IMR-90 (cell line): ENCODE measurements around the gene PCDHGA2. TPM values are rescaled to one million over a fixed set of nuclear protein-coding genes. Genes with fewer than 3 reads are reported as not detected.

ENCODE experiments used
- ATAC-seq: fragments of 200-7000 bp; cut with Tn5 transposase; 2 replicates; pipeline ENCODE4 v1.9.1; 2020; ENCODE audit warnings: low read depth, mild to moderate bottlenecking, moderate library complexity
- BruUV-seq: library from RNA; stranded (reverse); fragments of 400-500 nt; replicated peaks from 2 replicates; lab custom pipeline; 2021; lab: Mats Ljungman, UMichigan
- CTCF ChIA-PET: fragments of 300-600 bp; formaldehyde crosslinking; extraction: SDS; loops from one replicate; lab custom pipeline; 2021; ENCODE audit warnings: antibody characterized with exemption; lab: Yijun Ruan, JAX
- POLR2A ChIA-PET: fragments of 300-600 bp; sonication (Branson Sonifier 250); formaldehyde crosslinking; loops from one replicate; lab custom pipeline; 2022; ENCODE audit warnings: antibody characterized with exemption; ENCODE audit not compliant: unreplicated experiment; lab: Charles Lee
- DNase-seq: peaks from one replicate; pipeline ENCODE4 v3.0.0; 2013
- H2AFZ ChIP-seq: replicated peaks from 2 replicates; pipeline ENCODE3; 2013; ENCODE audit warnings: low read length, mild to moderate bottlenecking; ENCODE audit not compliant: poor library complexity
- H2AK5ac ChIP-seq: 2 replicates; pipeline ENCODE4 v1.6.1; 2013; ENCODE audit warnings: low read depth, low read length, inconsistent platforms
- H2AK9ac ChIP-seq: replicated peaks from 2 replicates; pipeline ENCODE3; 2013; ENCODE audit warnings: mild to moderate bottlenecking, low read depth, low read length, moderate library complexity; ENCODE audit not compliant: poor library complexity
- H2BK120ac ChIP-seq: 2 replicates; pipeline ENCODE4 v1.6.1; 2013; ENCODE audit warnings: low read depth, low read length, inconsistent platforms
- H2BK15ac ChIP-seq: 3 replicates; pipeline ENCODE4 v1.6.1; 2013; ENCODE audit warnings: low read depth, low read length, inconsistent platforms
- H2BK20ac ChIP-seq: 2 replicates; pipeline ENCODE4 v1.6.1; 2013; ENCODE audit warnings: low read depth, mild to moderate bottlenecking, inconsistent platforms, low read length, moderate library complexity
- H2BK5ac ChIP-seq: 2 replicates; pipeline ENCODE4 v1.6.1; 2013; ENCODE audit warnings: mild to moderate bottlenecking, low read depth, low read length, inconsistent platforms; ENCODE audit not compliant: poor library complexity, severe bottlenecking
- H3K14ac ChIP-seq: replicated peaks from 2 replicates; pipeline ENCODE4 v1.6.1; 2013; ENCODE audit warnings: low read depth, low read length, inconsistent platforms
- H3K18ac ChIP-seq: 2 replicates; pipeline ENCODE4 v1.6.1; 2013; ENCODE audit warnings: low read depth, low read length, control low read depth
- H3K23ac ChIP-seq: 2 replicates; pipeline ENCODE4 v1.6.1; 2013; ENCODE audit warnings: low read depth, low read length, inconsistent platforms
- H3K27ac ChIP-seq: 2 replicates; pipeline ENCODE4 v1.5.1; 2013; ENCODE audit warnings: mild to moderate bottlenecking, control low read depth, low read length; ENCODE audit not compliant: insufficient read depth
- H3K27me3 ChIP-seq: 2 replicates; pipeline ENCODE4 v1.6.1; 2013; ENCODE audit warnings: low read length; ENCODE audit not compliant: control insufficient read depth, insufficient read depth
- H3K36me3 ChIP-seq: 2 replicates; pipeline ENCODE4 v1.6.1; 2013; ENCODE audit warnings: low read length, mixed read lengths; ENCODE audit not compliant: control insufficient read depth, insufficient read depth
- H3K4ac ChIP-seq: 2 replicates; pipeline ENCODE4 v1.6.1; 2013; ENCODE audit warnings: low read depth, low read length, inconsistent platforms
- H3K4me1 ChIP-seq: 2 replicates; pipeline ENCODE4 v1.6.1; 2013; ENCODE audit warnings: low read length, mixed read lengths; ENCODE audit not compliant: control insufficient read depth, insufficient read depth
- H3K4me2 ChIP-seq: 2 replicates; pipeline ENCODE4 v1.6.1; 2013; ENCODE audit warnings: low read depth, mild to moderate bottlenecking, control low read depth, low read length, moderate library complexity
- H3K4me3 ChIP-seq: 2 replicates; pipeline ENCODE4 v1.5.1; 2013; ENCODE audit warnings: low read depth, mild to moderate bottlenecking, control low read depth, low read length, moderate library complexity; ENCODE audit not compliant: insufficient read depth
- H3K56ac ChIP-seq: 2 replicates; pipeline ENCODE4 v1.6.1; 2013; ENCODE audit warnings: low read length, inconsistent platforms; ENCODE audit not compliant: insufficient read depth; ENCODE audit errors: extremely low read depth
- H3K79me1 ChIP-seq, 2 experiments: 2 replicates each; pipeline ENCODE4 v1.6.1; 2013; ENCODE audit warnings: low read length in 2 of 2, inconsistent platforms in 1 of 2, low read depth in 1 of 2
- H3K9ac ChIP-seq: 2 replicates; pipeline ENCODE4 v1.6.1; 2013; ENCODE audit warnings: low read depth, low read length, control low read depth
- H3K9me1 ChIP-seq: 2 replicates; pipeline ENCODE4 v1.6.1; 2013; ENCODE audit warnings: low read length, inconsistent platforms; ENCODE audit not compliant: insufficient read depth
- H3K9me3 ChIP-seq: 2 replicates; pipeline ENCODE4 v1.6.1; 2013; ENCODE audit warnings: low read length; ENCODE audit not compliant: control insufficient read depth, insufficient read depth
- H4K20me1 ChIP-seq: 2 replicates; pipeline ENCODE4 v1.6.1; 2013; ENCODE audit warnings: low read length, inconsistent platforms; ENCODE audit not compliant: insufficient read depth
- H4K5ac ChIP-seq: 2 replicates; pipeline ENCODE4 v1.6.1; 2013; ENCODE audit warnings: mild to moderate bottlenecking, low read depth, low read length, control low read depth
- H4K8ac ChIP-seq, 2 experiments: 2 replicates each; pipeline ENCODE4 v1.6.1; 2013; ENCODE audit warnings: low read depth in 2 of 2, low read length in 2 of 2, control low read depth in 1 of 2, inconsistent platforms in 1 of 2
- H4K91ac ChIP-seq: 2 replicates; pipeline ENCODE4 v1.6.1; 2013; ENCODE audit warnings: low read depth, low read length, inconsistent platforms; ENCODE audit not compliant: insufficient read depth
- BHLHE40 ChIP-seq: fragments of 150-350 bp; IDR thresholded peaks from 2 replicates; pipeline ENCODE4 v1.6.1; 2016; ENCODE audit warnings: mild to moderate bottlenecking, low read depth, low read length
- CEBPB ChIP-seq: IDR thresholded peaks from 2 replicates; pipeline ENCODE4 v1.6.1; 2012; ENCODE audit warnings: low read depth, low read length, improper control_type of control experiment
- MAFK ChIP-seq: IDR thresholded peaks from 2 replicates; pipeline ENCODE4 v1.6.1; 2012; ENCODE audit warnings: low read depth, low read length, improper control_type of control experiment
- MAZ ChIP-seq: IDR thresholded peaks from 2 replicates; pipeline ENCODE4 v1.6.1; 2012; ENCODE audit warnings: low read depth, mild to moderate bottlenecking, low read length, improper control_type of control experiment, moderate library complexity, borderline replicate concordance
- MXI1 ChIP-seq: IDR thresholded peaks from 2 replicates; pipeline ENCODE4 v1.6.1; 2012; ENCODE audit warnings: low read depth, mild to moderate bottlenecking, low read length, moderate library complexity, borderline replicate concordance
- NFE2L2 ChIP-seq: fragments of 150-350 bp; IDR thresholded peaks from 2 replicates; pipeline ENCODE4 v1.6.1; 2016; ENCODE audit warnings: low read depth, mild to moderate bottlenecking, low read length
- POLR2A ChIP-seq: IDR thresholded peaks from 2 replicates; pipeline ENCODE4 v1.6.1; 2012; ENCODE audit warnings: mild to moderate bottlenecking, low read depth, low read length
- RAD21 ChIP-seq: IDR thresholded peaks from 2 replicates; pipeline ENCODE4 v1.6.1; 2012; ENCODE audit warnings: low read length, improper control_type of control experiment
- RFX5 ChIP-seq: IDR thresholded peaks from 2 replicates; pipeline ENCODE4 v1.8.0; 2012; ENCODE audit warnings: low read depth, mild to moderate bottlenecking, low read length, moderate library complexity
- WGBS, 2 experiments: methylation state at CpG; one replicate each; pipeline versions ENCODE4 v1.1.5 to v1.1.7; 2013; ENCODE audit warnings: missing lambda C conversion rate in 2 of 2; ENCODE audit not compliant: insufficient read length in 1 of 2; ENCODE audit errors: extremely low coverage in 2 of 2; 5-methylcytosine and 5-hydroxymethylcytosine counted together
- dilution Hi-C: fragments of 300-500 bp; cut with HindIII; formaldehyde crosslinking; loops from one replicate; pipeline ENCODE4 v1.14.3; 2018; ENCODE audit warnings: low sequenced_read_pairs; ENCODE audit not compliant: unreplicated experiment
- in situ Hi-C: fragments of 300-500 bp; cut with MboI; formaldehyde crosslinking; loops from 3 replicates; pipeline ENCODE4 v1.14.3; 2019; ENCODE audit warnings: low sequenced_read_pairs, inconsistent platforms, mixed read lengths
- intact Hi-C: fragments of 100-400 bp; cut with micrococcal nuclease; formaldehyde crosslinking; loops from 2 replicates; pipeline ENCODE4 v1.10.0; 2022
- polyA plus RNA-seq, 3 experiments: library from polyadenylated mRNA; depleted of rRNA; stranded (reverse); fragments of >200 nt; gene quantifications; 2 replicates each; pipeline ENCODE4 v1.2.3, GENCODE V29; 2012; ENCODE audit warnings: low replicate concordance in 1 of 3
- total RNA-seq: library from RNA; depleted of rRNA; stranded (reverse); fragments of >200 nt; gene quantifications from 2 replicates; pipeline ENCODE4 v1.2.3, GENCODE V29; 2012
- TF ChIP-seq, protein P1 (sequence below): fragments of 150-350 bp; IDR thresholded peaks from 2 replicates; pipeline ENCODE4 v1.6.1; 2017; ENCODE audit warnings: mild to moderate bottlenecking, antibody characterized with exemption, low read length, low read depth
- TF ChIP-seq, protein P2 (sequence below): conservative IDR thresholded peaks from 2 replicates; pipeline ENCODE4 v1.5.1; 2012; ENCODE audit warnings: mild to moderate bottlenecking, low read depth, low read length, improper control_type of control experiment
- TF ChIP-seq, protein P3 (sequence below): fragments of 150-350 bp; IDR thresholded peaks from 2 replicates; pipeline ENCODE4 v1.6.1; 2016; ENCODE audit warnings: low read depth, mild to moderate bottlenecking, low read length, moderate library complexity, borderline replicate concordance

The PCDHGA2 gene
- total and polyA plus RNA-seq, 2 of the 4 experiments (the other 2 are of a cell fraction): 3.4 to 3.6 TPM

GRCh38 chr5:141303756-141304155 lies 34.8 kb upstream of the PCDHGA2 start, which contains the start of gene SLC25A2:
SLC25A2 (minus strand) TSS chr5:141304049; CDS start chr5:141303865, 184 bp downstream.
- no peak within 1 kb of the TSS for H2AK9ac ChIP-seq
- no peak within 1 kb of the TSS for H3K4me3 ChIP-seq
- no peak within 1 kb of the TSS for H2BK5ac ChIP-seq
- no TSS peak for BruUV-seq
- H2BK15ac ChIP-seq: no peak within 1 kb of the TSS
- DNase-seq (no peak), ATAC-seq (no peak)
- in situ Hi-C loops: no loop called here
- H3K9me3 ChIP-seq: peaks cover 46% of the 10 kb centered on the region
- no peak within 1 kb of the TSS for H2AFZ ChIP-seq
- H3K79me1 ChIP-seq: no peaks in the 10 kb centered on the region; a peak in 1 of 4 replicates
- no peak within 1 kb of the TSS for H3K4ac ChIP-seq
- no peak within 1 kb of the TSS for H3K4me2 ChIP-seq
- H3K9me1 ChIP-seq: no peaks in the 10 kb centered on the region
- no peak within 1 kb of the TSS for H4K8ac ChIP-seq
- intact Hi-C loops: no loop called here
- no peak within 1 kb of the TSS for H2BK20ac ChIP-seq
- no peaks in the 10 kb centered on the region for H3K4me1 ChIP-seq
- no peak within 1 kb of the TSS for H3K56ac ChIP-seq
- no peaks in the 10 kb centered on the region for H4K20me1 ChIP-seq
- H3K27me3 ChIP-seq: no peaks in the 10 kb centered on the region
- POLR2A ChIA-PET: no interaction called here
- H4K91ac ChIP-seq: no peak within 1 kb of the TSS
- 25% methylated on average over 11 of the region's 36 CpGs; no CpG with 5 or more reads in 1 of the 2 experiments for WGBS, 2 experiments
- dilution Hi-C loops: no loop called here
- H3K23ac ChIP-seq: no peak within 1 kb of the TSS
- H3K14ac ChIP-seq: no peak within 1 kb of the TSS
- TF ChIP-seq MAFK (no peak), MAZ (no peak), CEBPB (no peak), POLR2A (no peak), NFE2L2 (no peak), RAD21 (no peak), RFX5 (no peak), BHLHE40 (no peak), MXI1 (no peak)
- TF ChIP-seq, protein P1, sequence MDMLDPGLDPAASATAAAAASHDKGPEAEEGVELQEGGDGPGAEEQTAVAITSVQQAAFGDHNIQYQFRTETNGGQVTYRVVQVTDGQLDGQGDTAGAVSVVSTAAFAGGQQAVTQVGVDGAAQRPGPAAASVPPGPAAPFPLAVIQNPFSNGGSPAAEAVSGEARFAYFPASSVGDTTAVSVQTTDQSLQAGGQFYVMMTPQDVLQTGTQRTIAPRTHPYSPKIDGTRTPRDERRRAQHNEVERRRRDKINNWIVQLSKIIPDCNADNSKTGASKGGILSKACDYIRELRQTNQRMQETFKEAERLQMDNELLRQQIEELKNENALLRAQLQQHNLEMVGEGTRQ: no peak
- TF ChIP-seq, protein P2, sequence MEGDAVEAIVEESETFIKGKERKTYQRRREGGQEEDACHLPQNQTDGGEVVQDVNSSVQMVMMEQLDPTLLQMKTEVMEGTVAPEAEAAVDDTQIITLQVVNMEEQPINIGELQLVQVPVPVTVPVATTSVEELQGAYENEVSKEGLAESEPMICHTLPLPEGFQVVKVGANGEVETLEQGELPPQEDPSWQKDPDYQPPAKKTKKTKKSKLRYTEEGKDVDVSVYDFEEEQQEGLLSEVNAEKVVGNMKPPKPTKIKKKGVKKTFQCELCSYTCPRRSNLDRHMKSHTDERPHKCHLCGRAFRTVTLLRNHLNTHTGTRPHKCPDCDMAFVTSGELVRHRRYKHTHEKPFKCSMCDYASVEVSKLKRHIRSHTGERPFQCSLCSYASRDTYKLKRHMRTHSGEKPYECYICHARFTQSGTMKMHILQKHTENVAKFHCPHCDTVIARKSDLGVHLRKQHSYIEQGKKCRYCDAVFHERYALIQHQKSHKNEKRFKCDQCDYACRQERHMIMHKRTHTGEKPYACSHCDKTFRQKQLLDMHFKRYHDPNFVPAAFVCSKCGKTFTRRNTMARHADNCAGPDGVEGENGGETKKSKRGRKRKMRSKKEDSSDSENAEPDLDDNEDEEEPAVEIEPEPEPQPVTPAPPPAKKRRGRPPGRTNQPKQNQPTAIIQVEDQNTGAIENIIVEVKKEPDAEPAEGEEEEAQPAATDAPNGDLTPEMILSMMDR: no peak
- TF ChIP-seq, protein P3, sequence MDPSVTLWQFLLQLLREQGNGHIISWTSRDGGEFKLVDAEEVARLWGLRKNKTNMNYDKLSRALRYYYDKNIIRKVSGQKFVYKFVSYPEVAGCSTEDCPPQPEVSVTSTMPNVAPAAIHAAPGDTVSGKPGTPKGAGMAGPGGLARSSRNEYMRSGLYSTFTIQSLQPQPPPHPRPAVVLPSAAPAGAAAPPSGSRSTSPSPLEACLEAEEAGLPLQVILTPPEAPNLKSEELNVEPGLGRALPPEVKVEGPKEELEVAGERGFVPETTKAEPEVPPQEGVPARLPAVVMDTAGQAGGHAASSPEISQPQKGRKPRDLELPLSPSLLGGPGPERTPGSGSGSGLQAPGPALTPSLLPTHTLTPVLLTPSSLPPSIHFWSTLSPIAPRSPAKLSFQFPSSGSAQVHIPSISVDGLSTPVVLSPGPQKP: no peak
- CTCF ChIA-PET: no interaction called here
- H3K18ac ChIP-seq: no peak within 1 kb of the TSS
- no peak within 1 kb of the TSS for H4K5ac ChIP-seq
- H2BK120ac ChIP-seq: no peak within 1 kb of the TSS
- H3K27ac ChIP-seq: no peak within 1 kb of the TSS
- H3K9ac ChIP-seq: no peak within 1 kb of the TSS
- H2AK5ac ChIP-seq: no peak within 1 kb of the TSS
- no peaks in the 10 kb centered on the region for H3K36me3 ChIP-seq
